Cardiac fibroblast (primary cell): ENCODE data around the gene CAMK1.
A peak's percentile ranks its signal among the peaks of the same experiment; 100 is the strongest.

ENCODE experiments used
- DNase-seq, 2 donors: peaks; one replicate each; pipeline versions ENCODE4 v3.0.0 to v3.0.0-alpha.2; 2010; ENCODE audit warnings: low read depth in 2 of 2
- H3K4me3 ChIP-seq, 2 donors: replicated peaks in 1 of 2; 1 replicate in 1 of 2; 2 replicates in 1 of 2; pipeline ENCODE4 v1.5.1; 2011; ENCODE audit warnings: low read depth in 2 of 2, low read length in 2 of 2, mild to moderate bottlenecking in 2 of 2, moderate library complexity in 1 of 2
- TF ChIP-seq, protein P1 (sequence below): IDR thresholded peaks from one replicate; pipeline ENCODE4 v1.5.1; 2011; ENCODE audit warnings: low read depth, mild to moderate bottlenecking, low read length, inconsistent platforms

CAMK1 gene

DNA sequence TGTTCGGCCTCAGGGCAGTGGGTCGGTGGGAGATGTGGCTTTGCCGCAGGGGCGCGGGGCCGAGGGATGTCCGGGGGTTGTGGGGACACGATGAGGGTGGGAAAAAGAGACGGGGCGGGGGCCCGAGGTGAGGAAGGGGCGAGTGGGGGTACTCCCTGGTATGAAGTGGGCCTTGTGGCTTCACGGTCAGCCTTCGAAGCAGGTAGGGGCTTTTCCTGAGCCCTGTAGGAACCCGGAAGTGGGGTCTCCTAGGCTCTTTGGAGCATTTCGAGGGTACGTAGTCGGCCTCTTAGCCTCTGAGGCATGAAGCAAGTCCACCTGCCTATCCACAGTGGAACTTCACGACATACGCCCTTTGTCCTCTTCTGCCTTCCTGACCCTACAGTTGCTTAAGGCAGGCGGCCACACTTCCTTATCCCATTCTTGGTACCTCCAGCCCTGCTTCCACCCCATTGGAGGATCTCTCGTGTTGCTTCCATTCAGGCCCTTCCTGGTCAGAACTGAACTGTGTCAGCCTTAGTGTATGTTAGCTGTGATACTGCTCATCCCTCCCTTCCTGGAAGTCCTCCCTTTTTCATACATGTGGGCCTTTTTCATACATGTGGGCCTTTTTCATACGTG, 23.5 kb upstream of the CAMK1 start:
- H3K4me3 ChIP-seq: peak overlapping the region; percentile 75 to 96
- DNase-seq: peak; percentile 56 to 59
- TF ChIP-seq, protein P1, sequence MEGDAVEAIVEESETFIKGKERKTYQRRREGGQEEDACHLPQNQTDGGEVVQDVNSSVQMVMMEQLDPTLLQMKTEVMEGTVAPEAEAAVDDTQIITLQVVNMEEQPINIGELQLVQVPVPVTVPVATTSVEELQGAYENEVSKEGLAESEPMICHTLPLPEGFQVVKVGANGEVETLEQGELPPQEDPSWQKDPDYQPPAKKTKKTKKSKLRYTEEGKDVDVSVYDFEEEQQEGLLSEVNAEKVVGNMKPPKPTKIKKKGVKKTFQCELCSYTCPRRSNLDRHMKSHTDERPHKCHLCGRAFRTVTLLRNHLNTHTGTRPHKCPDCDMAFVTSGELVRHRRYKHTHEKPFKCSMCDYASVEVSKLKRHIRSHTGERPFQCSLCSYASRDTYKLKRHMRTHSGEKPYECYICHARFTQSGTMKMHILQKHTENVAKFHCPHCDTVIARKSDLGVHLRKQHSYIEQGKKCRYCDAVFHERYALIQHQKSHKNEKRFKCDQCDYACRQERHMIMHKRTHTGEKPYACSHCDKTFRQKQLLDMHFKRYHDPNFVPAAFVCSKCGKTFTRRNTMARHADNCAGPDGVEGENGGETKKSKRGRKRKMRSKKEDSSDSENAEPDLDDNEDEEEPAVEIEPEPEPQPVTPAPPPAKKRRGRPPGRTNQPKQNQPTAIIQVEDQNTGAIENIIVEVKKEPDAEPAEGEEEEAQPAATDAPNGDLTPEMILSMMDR: peak; percentile 5

DNA sequence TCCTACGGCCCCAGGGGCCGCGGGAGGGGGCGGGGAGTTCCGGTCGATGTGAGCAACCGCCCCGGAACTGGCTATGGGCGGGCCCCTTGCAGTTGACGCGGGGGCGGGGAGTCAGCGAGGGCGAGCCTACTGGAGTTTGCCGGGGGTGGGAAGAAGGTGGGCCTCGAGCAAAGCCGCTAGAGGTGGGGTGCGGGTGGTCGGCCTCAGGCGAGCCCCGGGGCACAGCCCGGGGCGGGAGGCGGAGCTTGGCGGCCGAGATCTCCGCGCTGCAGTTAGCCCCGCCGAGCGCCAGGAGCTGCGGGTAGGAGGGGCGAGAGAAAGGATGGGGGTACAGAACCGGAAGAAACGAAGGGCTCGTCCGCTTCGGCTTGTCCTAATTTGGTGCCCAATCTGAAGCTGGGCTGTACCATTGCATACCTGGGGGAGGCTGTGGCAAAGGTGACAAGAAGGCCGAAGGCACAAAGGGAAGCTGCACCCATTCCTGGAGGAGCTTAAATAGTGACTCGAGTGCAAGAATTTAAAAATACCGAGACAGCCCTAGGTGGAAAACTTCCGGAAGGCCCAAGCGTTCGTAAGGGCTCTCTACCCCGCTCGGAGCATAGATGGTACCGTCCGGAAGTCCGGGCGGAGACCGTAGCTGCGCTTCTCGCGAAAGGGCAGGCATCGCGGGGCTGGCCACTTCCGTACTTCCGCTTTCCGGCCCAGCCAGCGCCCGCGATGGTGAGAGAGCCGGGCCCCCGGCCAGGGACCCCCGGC, 22.8 kb upstream of the CAMK1 start, which contains the start of the genes ARPC4 and TADA3:
TSS of gene ARPC4 (plus strand) at position 678 of the 756 bp plus-strand sequence. CDS start at position 718, 40 bp downstream.
TSS of gene TADA3 (minus strand) at position 69 of the 756 bp plus-strand sequence. CDS start 1,007 bp downstream, outside the sequence.
- DNase-seq: peak; percentile 98
- TF ChIP-seq, protein P1: peak; percentile 12
- H3K4me3 ChIP-seq: peak within 1 kb of the TSS; percentile 75 to 96

DNA sequence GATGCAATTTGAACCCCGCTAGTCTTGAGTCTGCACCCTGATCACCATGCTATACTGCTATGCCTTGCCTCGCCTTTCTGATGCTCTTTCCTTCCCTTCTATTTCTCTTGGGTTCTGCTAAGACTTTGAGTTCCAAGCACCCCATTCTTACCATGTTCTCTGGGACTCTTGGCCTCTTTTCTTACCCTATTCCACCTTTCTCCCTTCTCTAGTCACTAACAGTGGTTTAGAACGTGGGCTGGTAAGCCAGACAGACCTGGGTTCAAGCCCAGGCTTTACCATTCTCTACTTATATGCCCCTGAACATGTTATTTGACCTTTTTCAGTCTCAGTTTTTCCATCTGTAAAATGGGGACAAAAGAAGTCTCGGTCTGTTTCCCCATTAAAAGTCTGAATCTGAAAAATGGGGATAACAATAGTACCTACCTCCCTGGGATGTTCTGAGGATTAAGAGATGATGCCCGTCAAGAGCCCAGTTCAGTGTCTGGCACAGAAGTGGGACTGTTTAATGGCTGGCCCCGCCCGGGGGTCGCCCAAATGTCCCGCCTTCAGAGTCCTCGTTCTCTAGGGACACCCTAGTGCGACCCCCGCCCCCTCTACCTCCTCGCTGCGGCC, 22.1 kb upstream of the CAMK1 start:
- TF ChIP-seq, protein P1: no peak
- no peak for DNase-seq
- peak overlapping the region; percentile 75 to 96 for H3K4me3 ChIP-seq

DNA sequence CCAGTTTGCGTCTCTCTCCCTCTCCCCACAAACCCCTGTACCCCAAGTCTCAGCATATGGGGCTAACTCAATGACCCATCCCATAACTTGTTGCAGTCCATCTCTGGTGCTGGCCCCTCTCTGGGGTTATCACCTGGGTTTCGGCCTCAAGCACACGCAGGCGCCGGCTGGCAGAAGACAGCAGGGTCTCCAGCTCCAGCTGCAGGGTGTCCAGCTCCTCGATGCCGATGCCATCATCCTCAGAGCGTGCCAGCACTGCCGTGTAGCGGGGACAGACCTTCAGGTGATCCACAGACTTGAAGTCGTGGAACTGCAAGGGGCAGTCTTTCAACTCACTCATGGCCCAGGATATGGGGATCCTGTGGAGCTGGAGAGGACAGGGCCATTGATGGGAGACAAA, 21.4 kb upstream of the CAMK1 start:
- TF ChIP-seq, protein P1: no peak
- DNase-seq: no peak
- H3K4me3 ChIP-seq: no peak overlapping the region

DNA sequence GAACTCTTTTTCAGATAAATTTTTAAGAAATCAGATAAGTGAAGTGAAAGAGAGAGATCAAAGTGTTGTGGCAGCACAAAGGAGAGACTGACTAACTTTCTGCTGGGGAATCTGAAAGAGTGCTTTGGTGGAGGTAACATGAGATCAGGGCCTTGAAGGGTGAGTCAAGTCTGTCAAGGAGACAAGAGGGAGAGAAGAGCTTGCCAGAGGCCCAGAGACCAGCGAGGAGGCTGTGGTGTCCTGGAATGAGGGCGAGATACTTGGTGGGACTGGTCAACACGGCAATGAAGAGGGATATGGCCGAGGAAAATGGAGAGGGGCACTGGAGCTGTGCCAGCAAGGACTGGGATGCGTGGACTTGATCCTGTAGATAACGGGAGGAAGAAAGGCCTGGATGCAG, 18.0 kb upstream of the CAMK1 start:
- TF ChIP-seq, protein P1: no peak
- DNase-seq: no peak

DNA sequence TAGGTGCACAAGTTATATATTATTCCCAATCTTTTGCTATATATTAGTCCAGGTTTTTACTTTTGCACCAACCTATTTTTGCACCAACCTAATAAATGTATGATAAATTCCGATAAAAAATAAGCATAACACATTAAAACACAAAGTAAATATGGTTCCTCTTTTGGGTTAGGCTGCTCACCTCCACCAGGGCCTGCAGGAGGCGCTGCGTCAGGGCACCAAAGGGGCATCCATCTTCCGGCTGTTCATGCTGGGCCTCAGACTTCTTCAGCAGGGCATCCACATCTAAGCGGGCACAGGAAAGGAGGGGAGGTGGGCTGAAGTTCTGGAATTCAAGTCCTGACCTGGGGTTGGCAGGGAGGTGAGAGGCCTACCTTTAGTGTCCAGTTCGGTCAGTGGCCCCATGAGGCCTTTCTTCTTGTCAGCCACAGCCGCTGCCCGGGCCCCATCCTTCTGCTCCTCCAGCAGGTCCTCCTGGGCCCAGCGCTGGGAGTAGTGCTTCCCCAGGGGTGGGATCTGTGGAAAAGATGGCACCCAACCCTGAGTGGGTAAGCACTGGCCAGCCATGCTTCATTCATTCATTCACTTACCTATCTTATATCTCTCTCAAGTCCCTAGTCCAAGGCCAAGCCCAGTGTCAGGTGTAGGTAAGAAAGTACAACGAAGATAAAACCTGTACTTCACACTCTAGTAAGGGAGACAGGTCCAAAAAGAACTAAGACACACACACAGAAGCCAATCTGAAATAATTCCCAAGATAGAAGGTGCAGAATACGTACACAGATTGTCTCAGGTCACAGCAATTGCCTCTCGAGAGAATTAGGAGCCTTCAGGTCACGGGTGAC, 17.3 kb upstream of the CAMK1 start:
- no peak for DNase-seq

More for the DNA sequence above, 18.0 kb upstream of the CAMK1 start:
- no peak overlapping the region for H3K4me3 ChIP-seq

More for the DNA sequence above, 17.3 kb upstream of the CAMK1 start:
- TF ChIP-seq, protein P1: peak; percentile 57
- H3K4me3 ChIP-seq: no peak overlapping the region
